Kasumi-1 (cell line): Measurements from ENCODE around the gene FCAMR.

ENCODE experiments used
- DNase-seq, 2 experiments: peaks; one replicate each; lab custom pipeline; 2025; lab: John Stamatoyannopoulos, UW

The FCAMR gene

DNA sequence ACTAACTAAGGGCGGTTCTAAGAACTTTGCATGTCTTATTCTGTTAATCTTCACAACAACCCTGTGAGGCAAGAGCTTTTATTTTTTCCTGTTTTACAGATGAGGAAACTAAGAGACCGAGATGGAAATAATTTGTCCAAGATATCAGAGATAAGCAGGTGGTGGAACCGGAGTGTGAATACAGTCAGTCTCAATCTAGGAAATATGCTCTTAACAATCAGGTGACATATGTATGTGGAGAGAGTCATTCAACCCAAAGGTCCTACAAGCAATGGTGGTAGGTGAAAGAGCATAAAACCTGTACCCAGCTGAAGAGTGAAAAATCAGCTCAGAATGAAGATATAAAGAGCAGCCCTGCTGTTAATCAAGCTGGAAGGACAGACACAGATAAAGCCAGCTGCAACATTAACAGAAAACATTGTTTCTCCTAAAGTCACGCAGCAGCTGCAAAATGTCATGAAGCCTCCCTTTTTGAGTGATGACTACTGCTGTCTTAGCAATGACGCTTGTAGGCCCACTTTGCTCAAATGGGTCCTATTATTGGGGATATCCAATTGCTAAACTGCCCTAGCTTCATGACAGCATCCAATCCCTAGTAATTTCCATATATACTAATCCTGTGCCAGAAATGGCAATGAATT is 30.5 kb upstream of the FCAMR start:
- DNase-seq = no peak

DNA sequence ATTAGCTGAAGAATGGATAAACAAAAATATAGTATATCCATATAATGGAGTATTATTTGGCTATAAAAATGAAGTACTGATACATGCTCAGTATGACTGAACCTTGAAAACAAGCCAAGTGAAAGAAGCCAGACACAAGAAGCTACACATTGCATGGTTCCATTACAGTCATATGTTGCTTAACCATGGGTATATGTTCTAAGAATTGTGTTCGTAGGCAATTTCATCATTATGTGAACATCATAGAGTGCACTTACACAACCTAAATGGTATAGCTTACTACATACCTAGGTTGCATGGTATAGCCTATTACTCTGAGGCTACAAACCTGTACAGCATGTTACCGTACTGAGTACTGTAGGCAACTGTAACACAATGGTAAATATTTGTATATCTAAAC is 28.6 kb upstream of the FCAMR start:
- DNase-seq = no peak

DNA sequence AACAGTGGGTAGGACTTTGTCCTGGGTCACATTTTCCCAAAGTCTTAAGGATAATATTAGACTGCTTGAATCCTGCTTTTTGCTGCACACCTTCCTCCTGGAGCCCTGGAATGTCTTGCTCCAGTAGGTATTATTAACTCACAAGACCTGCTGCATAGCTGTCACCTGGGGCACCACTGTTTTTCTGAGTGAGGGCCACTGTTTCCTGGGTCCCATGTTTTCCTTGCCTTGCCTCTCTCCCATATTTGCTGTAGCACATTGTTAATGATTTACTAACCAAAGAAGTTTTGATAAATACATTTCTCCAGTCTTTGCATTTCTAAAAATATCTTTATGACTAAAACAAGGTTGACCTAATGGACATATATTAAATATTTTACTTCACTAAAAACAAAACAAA is 22.5 kb upstream of the FCAMR start:
- DNase-seq = no peak

GRCh38 chr1:206987873-206988272 is 17.6 kb upstream of the FCAMR start:
- DNase-seq = no peak

DNA sequence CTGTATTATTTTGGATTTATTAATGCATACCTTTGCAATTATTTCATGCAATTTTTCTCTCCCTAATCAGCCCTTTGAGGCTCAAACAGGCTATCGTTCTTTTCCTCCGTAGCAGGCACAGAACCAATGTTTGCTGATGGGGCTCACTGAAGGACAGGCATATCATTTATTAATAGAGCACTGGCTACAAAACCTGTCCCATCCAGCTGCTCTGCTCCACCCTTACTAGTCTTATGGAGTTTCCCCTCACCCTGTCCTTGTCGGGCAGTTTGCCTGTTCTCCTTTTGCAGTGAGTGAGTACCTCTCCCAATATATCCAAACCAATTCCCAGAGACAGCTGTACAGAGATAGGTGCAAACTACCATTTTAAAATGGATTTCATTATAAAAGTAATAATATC is 16.6 kb upstream of the FCAMR start:
- DNase-seq = no peak

DNA sequence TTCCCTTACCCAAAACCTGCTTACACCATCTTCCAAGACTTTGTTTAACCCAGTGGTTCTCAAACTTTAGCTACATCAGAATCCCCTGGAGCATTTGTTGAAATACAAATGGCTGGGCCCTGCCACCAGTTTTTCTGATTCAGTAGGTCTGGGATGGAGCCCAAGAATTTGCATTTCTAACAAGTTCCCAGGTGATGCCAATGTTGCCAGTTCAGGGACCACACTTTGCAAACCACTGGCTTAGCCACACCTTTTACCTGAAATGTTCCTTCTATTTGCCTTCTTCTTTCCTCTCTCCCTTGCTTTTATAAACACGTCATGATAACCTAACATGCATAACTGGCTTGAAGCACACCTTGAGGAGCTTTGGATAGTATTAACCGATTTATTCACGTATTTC is 16.1 kb upstream of the FCAMR start:
- no peak for DNase-seq

DNA sequence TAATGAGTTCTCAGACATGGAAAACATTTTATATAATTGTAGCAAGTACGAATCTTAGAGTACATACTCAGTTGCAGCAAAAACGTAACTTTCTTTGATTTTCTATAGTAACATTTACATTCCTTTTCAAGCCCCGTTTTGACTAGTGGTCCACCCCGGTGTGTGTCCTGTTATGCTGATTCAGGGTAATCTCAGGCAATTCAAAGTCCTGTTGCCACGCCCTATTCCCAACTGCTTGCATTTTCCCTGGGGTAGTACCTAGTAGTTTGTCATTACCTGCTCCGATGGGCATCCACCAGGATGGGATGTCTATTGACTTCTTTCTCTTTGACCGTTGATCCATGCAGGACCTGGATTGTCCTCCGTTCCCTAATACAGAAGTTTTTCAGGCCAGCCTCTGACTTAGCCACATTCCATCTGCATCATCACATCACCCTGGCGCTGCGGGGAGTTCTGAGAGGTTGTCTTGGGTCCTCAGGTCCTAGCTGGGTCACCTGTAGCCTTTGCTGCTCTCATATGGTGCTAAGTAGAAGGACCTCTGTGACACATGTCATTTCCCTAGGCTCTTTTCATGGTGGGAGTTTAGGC is 15.0 kb upstream of the FCAMR start:
- no peak for DNase-seq

DNA sequence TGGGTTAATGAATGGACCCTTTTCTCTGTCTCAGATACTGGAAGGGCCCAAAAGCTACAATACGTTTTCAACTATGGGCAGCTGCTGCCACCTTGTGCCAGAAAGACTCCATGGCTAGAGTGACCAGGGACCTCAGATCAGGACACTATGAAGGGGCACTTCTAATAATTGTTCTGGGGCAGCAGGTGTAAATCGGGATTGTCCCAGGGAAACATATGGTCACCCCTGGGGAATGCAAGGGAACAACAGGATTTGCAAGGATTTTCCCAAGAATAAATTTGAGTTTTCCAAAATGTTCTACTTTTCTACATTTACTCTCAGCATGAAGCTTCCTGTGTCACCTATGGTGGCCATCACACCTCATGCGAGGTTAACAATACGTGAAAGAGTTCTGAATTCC is 12.0 kb upstream of the FCAMR start:
- peak; percentile 44 to 64 for DNase-seq

GRCh38 chr1:206979379-206980043 is 9.3 kb upstream of the FCAMR start:
- DNase-seq = peak; percentile 33 to 63

DNA sequence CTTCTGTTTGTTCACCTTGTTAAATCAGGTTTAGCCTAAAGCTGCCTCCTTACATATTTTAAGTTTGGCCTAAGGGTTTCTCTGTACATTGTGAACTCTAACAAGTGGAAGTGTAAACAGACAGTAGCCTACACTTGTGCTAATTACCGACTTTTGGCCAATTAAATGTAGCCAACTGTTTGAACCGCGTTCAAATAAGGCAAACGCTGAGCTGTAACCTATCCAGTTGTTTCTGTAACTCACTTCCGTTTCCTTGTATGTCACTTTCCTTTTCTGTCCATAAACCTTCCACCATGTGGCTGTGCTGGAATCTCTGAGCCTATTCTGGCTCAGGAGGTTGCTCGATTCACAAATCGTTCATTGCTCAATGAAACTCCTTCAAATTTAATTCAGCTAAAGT is 8.0 kb upstream of the FCAMR start:
- DNase-seq = no peak

GRCh38 chr1:206975306-206975705 is 5.0 kb upstream of the FCAMR start:
- DNase-seq = no peak

- no peak for DNase-seq
Measured at GRCh38 chr1:206974140-206974539, 3.9 kb upstream of the FCAMR start.

GRCh38 chr1:206972728-206973127 is 2.5 kb upstream of the FCAMR start:
- DNase-seq = no peak

GRCh38 chr1:206971029-206971655 is 882 bp upstream of the FCAMR start:
- DNase-seq = no peak

- DNase-seq = no peak
Measured at GRCh38 chr1:206969090-206969489, 1.2 kb downstream of the FCAMR start.

DNA sequence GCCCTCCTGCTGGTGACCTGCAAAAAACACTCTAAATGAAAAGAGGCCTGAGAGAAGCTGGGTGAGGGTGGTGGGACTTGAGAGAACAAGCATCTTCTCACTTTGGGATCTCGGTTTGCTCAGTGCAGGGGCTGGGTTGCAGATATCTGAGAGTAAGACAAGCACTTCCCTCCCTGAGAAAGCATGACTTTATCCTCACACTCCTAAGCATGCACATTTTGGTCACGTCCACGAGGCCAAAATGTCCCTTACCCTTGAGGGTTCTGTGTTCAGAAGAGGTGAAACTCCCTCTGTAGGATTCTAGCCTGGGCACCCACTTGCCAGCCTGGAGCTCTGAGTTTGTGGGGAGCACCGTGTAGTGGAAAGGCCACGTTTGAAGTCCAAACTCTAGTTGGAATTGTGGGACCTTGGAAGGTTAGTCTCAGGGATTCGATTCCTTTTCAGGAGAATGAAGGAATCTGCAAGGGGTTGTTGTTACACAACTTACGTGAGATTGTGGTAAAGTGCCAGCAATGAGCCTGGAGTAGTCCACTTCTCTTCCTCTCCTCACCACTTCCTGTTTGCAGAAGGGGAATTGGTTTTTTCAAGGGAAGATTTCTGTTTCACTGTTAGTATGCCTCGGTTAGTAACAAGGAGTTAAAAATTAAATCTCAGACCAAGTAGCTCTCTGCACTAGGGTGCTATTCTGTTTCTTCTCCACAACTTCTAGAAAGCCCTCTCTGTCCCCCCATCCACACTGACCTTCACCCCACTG is 3.0 kb downstream of the FCAMR start:
- peak; percentile 73 to 76 for DNase-seq

- DNase-seq = no peak
Measured at GRCh38 chr1:206965781-206966180, 4.5 kb downstream of the FCAMR start.

GRCh38 chr1:206963740-206964139 is 6.5 kb downstream of the FCAMR start:
- no peak for DNase-seq

DNA sequence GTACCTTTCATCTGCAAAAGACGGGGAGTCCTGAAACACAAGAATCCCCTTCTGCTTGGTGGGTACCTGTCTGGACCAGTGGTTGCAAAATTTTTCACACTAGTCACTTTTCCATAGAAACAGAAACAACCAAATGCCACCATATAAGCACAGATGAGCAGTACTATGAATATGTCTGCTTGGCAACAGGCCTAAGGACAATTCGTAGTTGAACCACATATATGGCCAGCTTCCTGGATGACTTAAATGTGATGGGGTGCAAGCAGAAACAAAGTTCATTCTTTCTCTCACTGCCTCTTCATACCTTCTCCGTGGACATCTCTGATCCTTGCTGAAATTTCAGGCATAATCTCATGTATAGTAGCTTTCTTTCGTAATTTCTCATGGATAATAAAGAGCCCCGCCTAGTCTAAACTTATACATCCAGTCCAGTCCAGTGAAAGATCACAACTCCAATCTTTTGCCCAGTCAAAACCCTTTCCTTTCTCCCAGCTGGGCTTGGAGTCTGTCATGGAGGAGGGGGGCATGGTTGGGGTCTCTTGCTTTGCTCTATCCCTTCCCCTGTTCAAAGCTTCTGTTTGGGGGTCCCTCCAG is 7.0 kb downstream of the FCAMR start:
- DNase-seq = no peak

DNA sequence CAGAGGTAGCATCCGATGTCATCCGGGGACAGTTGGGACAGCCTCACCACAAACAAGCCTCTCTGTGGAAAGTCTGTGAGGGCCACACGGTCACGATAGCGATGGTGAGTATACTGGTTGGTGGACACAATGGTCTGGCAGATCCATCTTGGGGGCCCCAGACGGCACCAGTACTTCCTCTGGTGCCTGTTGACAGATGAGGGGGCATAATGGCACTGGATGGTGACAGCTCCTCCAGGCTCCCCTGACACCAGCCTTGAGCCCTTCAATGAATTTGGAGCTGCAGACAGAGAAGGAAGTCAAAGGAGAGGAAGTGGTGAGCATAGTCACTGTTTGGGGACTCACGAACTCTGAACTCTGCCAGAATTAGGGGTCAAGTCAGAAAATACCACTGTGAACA is 8.0 kb downstream of the FCAMR start:
- DNase-seq = peak; percentile 44 to 45

DNA sequence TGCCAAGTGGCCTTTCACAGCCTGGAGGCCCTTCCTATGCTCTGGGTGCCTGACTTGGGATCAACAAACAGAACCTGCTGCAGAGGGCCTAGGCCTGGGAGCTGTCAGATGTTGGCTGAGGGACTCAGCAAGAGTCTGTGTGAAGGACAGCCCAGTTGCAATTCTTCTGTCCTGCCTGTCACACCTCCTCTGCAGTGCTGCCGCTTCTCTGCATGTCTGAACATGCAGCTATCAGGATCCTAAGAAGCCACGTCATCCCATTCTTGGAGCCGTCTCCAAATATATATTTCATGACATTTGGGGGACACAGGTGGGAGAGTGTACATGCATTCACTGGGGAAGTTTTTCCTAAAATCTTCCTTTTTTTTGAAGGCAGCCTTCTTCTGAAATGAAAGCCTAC is 8.6 kb downstream of the FCAMR start:
- DNase-seq = no peak
